ENCODE data around the gene CCSER2. TPM values are rescaled to one million over a fixed set of nuclear protein-coding genes. Genes with fewer than 3 reads are reported as not detected.

Gene CCSER2
- total RNA-seq, 1 donor from 2014 or later: 18.5 TPM

DNA sequence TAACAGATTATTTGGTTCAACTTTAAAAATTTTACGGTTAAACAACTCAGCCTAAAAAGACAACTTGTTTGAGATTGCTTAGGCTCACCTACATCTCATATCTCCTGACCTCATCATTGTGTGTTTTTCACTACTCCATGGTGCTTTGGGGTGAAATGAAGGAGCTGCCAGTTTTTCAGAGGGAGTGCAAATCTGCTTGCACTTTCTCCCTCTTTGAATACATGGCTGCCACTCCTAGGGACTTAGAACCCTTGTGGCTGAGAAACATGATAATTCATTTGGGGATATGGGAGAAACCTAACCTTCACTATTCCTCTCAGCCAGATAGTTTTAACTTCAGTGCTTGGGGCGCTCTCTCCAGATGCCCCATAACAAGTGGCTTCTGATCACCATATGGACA is 2.7 kb downstream of the CCSER2 start:
- Histone ChIP-seq H3K27ac (no peak overlapping the region), H3K9me3 (no peaks in the 10 kb centered on the region), H3K4me3 (no peak overlapping the region), H3K36me3 (no peaks in the 10 kb centered on the region), H3K4me1 (peaks cover 0 to 16% of the 10 kb centered on the region in 2 donors), H3K27me3 (no peaks in the 10 kb centered on the region)
- no peak for DNase-seq (ENCODE audit: low spot score in 2 of 2)
- intact Hi-C loops (cut with DNase I): no loop called here
- TF ChIP-seq, protein P1, sequence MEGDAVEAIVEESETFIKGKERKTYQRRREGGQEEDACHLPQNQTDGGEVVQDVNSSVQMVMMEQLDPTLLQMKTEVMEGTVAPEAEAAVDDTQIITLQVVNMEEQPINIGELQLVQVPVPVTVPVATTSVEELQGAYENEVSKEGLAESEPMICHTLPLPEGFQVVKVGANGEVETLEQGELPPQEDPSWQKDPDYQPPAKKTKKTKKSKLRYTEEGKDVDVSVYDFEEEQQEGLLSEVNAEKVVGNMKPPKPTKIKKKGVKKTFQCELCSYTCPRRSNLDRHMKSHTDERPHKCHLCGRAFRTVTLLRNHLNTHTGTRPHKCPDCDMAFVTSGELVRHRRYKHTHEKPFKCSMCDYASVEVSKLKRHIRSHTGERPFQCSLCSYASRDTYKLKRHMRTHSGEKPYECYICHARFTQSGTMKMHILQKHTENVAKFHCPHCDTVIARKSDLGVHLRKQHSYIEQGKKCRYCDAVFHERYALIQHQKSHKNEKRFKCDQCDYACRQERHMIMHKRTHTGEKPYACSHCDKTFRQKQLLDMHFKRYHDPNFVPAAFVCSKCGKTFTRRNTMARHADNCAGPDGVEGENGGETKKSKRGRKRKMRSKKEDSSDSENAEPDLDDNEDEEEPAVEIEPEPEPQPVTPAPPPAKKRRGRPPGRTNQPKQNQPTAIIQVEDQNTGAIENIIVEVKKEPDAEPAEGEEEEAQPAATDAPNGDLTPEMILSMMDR (IDR thresholded peaks at IDR 0.05): no peak

DNA sequence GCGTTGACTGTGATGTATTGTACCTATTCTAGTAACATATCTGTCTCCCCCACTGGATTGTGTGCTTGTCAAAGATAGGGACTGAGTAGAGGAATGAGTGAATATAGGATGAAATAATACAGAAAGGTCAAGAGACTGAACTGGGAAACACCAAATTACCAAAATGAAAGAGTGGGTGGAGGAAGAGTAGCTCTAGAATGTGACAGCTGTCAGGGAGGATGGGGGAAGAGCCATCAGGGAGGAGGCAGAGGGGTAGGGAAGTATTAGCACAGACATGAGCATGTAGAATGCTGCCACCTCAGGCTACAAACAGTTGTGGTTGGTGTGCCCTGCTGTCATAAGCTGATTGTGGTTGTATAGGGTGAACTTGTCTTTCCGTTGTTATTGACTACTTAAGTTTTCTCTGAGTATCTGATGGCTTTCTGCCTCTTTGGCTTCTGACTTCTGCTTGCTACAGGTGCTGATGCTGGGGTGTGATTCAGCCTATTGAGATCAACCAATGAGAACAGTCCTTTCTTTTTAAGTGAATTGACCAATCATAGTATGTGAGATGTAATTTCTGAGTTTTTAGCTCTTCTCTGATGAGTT is 5.6 kb downstream of the CCSER2 start:
- TF ChIP-seq, protein P1 (IDR thresholded peaks at IDR 0.05): no peak
- H3K27ac ChIP-seq: no peak overlapping the region
- no peak overlapping the region for H3K4me3 ChIP-seq
- no peak for DNase-seq (ENCODE audit: low spot score in 2 of 2)
- H3K9me3 ChIP-seq: no peaks in the 10 kb centered on the region
- intact Hi-C loops (cut with DNase I): no loop called here
- no peaks in the 10 kb centered on the region for H3K36me3 ChIP-seq
- H3K27me3 ChIP-seq: no peaks in the 10 kb centered on the region
- peaks cover 0 to 16% of the 10 kb centered on the region in 2 donors for H3K4me1 ChIP-seq

DNA sequence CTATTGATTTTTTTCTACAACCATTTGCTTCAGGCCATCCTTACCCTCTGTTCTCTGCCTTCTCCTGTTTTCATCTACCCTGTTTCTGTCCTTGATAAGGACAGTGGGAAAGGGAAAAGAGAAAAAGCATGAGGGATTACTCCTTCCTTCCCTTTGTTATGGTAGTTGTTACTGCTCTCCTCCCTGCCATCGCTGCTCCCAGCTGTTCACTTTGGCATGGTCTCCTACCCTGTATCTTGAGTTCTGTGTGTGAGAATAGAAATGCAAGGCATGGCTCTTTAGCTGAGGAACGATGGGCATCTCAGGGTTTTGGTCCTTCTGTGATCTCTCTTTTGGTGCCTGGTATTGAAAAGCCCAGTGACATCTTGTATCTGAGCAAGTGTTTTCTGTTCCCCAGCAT is 6.4 kb downstream of the CCSER2 start:
- no peak for DNase-seq (ENCODE audit: low spot score in 2 of 2)
- Histone ChIP-seq H3K9me3 (no peaks in the 10 kb centered on the region), H3K4me3 (no peak overlapping the region), H3K27ac (no peak overlapping the region), H3K4me1 (peaks cover 0 to 9% of the 10 kb centered on the region in 2 donors), H3K36me3 (no peaks in the 10 kb centered on the region), H3K27me3 (no peaks in the 10 kb centered on the region)
- intact Hi-C loops (cut with DNase I): no loop called here
- TF ChIP-seq, protein P1 (IDR thresholded peaks at IDR 0.05): no peak

DNA sequence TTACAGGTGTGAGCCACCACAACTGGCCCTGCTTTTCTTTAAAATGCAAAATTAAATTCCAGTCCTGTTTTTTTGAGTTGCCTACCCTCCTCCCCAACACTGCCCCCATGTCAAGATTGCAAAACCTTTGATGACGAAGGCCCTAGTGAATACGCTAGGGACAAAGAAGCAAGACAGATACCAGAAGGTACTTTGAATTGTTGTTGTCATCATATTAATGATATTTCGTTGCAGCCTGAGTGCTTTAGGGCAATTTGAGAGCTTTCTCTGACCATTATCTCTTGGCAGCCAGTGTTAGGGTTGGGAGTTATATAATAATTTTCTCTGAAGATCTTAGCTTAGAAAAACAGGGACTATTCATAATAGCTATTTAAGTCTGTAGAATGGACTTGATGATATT is 7.1 kb downstream of the CCSER2 start:
- no peaks in the 10 kb centered on the region for H3K36me3 ChIP-seq
- H3K4me1 ChIP-seq: peaks cover 0 to 6% of the 10 kb centered on the region in 2 donors
- H3K27me3 ChIP-seq: no peaks in the 10 kb centered on the region
- H3K9me3 ChIP-seq: no peaks in the 10 kb centered on the region
- TF ChIP-seq, protein P1 (IDR thresholded peaks at IDR 0.05): no peak
- no peak overlapping the region for H3K27ac ChIP-seq
- no peak for DNase-seq (ENCODE audit: low spot score in 2 of 2)
- intact Hi-C loops (cut with DNase I): no loop called here
- H3K4me3 ChIP-seq: no peak overlapping the region

DNA sequence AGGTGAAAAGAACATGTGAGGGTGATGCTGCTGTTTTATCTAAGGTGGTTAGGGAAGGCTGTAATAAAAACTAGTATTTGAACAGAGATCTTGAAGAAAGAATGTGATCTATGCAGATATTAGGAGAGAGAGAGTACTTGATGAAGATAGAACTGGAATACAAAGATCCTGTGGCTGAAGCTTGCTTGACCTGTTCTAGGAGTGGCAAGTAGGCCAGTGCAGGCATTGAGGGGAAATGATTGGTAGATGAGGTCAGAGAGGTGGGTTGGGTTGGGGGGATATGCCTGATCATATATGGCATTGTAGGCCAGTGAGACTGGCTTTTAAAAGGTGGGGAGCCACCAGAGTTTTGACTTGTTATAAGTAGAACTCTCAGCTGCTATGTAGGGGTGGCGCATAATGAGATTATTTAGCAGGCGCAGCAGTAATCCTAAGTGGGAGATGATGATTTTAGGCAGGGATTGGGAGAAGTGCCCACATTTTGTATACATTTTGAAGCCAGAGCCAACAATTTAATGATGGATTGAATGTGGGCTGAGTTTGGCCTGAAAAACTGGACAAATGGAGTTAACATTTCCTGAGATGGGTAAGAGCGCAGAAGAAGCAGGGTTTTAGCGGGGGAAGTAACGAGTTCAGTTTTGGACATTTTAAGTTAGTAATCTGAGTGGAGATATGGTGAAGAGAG is 8.2 kb downstream of the CCSER2 start:
- TF ChIP-seq, protein P1 (IDR thresholded peaks at IDR 0.05): no peak
- H3K36me3 ChIP-seq: no peaks in the 10 kb centered on the region
- no peak overlapping the region for H3K27ac ChIP-seq
- DNase-seq (ENCODE audit: low spot score in 2 of 2): no peak
- H3K4me1 ChIP-seq: peaks cover 0 to 3% of the 10 kb centered on the region in 2 donors
- H3K4me3 ChIP-seq: no peak overlapping the region
- no peaks in the 10 kb centered on the region for H3K27me3 ChIP-seq
- intact Hi-C loops (cut with DNase I): no loop called here
- H3K9me3 ChIP-seq: no peaks in the 10 kb centered on the region
